Spleen (tissue), 11 donors: ENCODE results near the gene SCGB1A1. TPM values are rescaled to one million over a fixed set of nuclear protein-coding genes. Genes with fewer than 3 reads are reported as not detected.
A peak's percentile ranks its signal among the peaks of the same experiment; 100 is the strongest.

Experiments used
- DNase-seq: peaks from one replicate; pipeline ENCODE4 v3.0.0-alpha.2; 2020
- H3K27ac ChIP-seq, 8 donors: fragments of 200-600 bp; sonication (generic) in 7 of 8; 1 replicate in 4 of 8; 2 replicates in 4 of 8; pipeline versions ENCODE4 v1.5.0 to v1.8.0; 2016 to 2021; ENCODE audit warnings: inconsistent platforms in 4 of 8, mild to moderate bottlenecking in 4 of 8, moderate library complexity in 1 of 8
- H3K27me3 ChIP-seq, 7 donors: fragments of 200-600 bp; sonication (generic) in 6 of 7; replicated peaks in 1 of 7; 1 replicate in 4 of 7; 2 replicates in 3 of 7; pipeline versions ENCODE4 v1.5.0 to v1.8.0; 2016 to 2021; ENCODE audit warnings: inconsistent platforms in 3 of 7, mild to moderate bottlenecking in 1 of 7
- H3K36me3 ChIP-seq, 6 donors: fragments of 200-600 bp; sonication (generic) in 5 of 6; 1 replicate in 4 of 6; 2 replicates in 2 of 6; pipeline versions ENCODE4 v1.5.0 to v1.8.0; 2016 to 2021; ENCODE audit warnings: inconsistent platforms in 2 of 6
- H3K4me1 ChIP-seq, 6 donors: fragments of 200-600 bp; sonication (generic) in 5 of 6; 1 replicate in 3 of 6; 2 replicates in 3 of 6; pipeline versions ENCODE4 v1.5.0 to v1.8.0; 2016 to 2021; ENCODE audit warnings: inconsistent platforms in 3 of 6
- H3K4me3 ChIP-seq, 8 donors: fragments of 200-600 bp; sonication (generic) in 7 of 8; 1 replicate in 4 of 8; 2 replicates in 4 of 8; pipeline versions ENCODE4 v1.5.0 to v1.8.0; 2016 to 2021; ENCODE audit warnings: inconsistent platforms in 4 of 8, mild to moderate bottlenecking in 4 of 8, moderate library complexity in 2 of 8
- H3K9me3 ChIP-seq, 8 donors: fragments of 200-600 bp; sonication (generic) in 7 of 8; 1 replicate in 4 of 8; 2 replicates in 4 of 8; pipeline versions ENCODE4 v1.5.0 to v1.8.0; 2016 to 2021; ENCODE audit warnings: inconsistent platforms in 4 of 8
- CTCF ChIP-seq, 11 experiments: fragments of 200-600 bp in 7 of 11; fragments of 450-650 bp in 4 of 11; sonication (generic) in 4 of 11; IDR thresholded peaks in 8 of 11; conservative IDR thresholded peaks in 3 of 11; 1 replicate in 7 of 11; 2 replicates in 4 of 11; pipeline versions ENCODE4 v1.4.0 to v1.8.0; 2016 to 2021; ENCODE audit warnings: antibody characterized with exemption in 11 of 11, inconsistent platforms in 4 of 11, mild to moderate bottlenecking in 1 of 11
- POLR2A ChIP-seq, 3 donors: fragments of 450-650 bp; IDR thresholded peaks; one replicate each; pipeline ENCODE4 v1.5.1; 2017; ENCODE audit warnings: antibody characterized with exemption in 3 of 3, mild to moderate bottlenecking in 1 of 3
- POLR2AphosphoS5 ChIP-seq, 3 donors: sonication (generic); formaldehyde crosslinking; IDR thresholded peaks; one replicate each; pipeline ENCODE4 v1.5.1; 2017; ENCODE audit warnings: antibody characterized with exemption in 3 of 3
- WGBS, 5 donors: extraction: QIAGEN DNeasy Blood & Tissue Kit in 3 of 5; methylation state at CpG; one replicate each; pipeline versions ENCODE4 v1.1.5 to v1.1.7; 2013 to 2018; 5-methylcytosine and 5-hydroxymethylcytosine counted together
- intact Hi-C: fragments of 100-400 bp; cut with DNase I; formaldehyde crosslinking; loops from one replicate; pipeline ENCODE4 v1.15.0; 2023; ENCODE audit warnings: low total_unique reads
- polyA plus RNA-seq, 3 donors: library from polyadenylated mRNA; stranded (reverse); fragments of 200-250 nt; gene quantifications; one replicate each; pipeline ENCODE4 v1.2.1, GENCODE V29; 2013
- total RNA-seq, 7 donors: library from RNA; depleted of rRNA in 3 of 7; stranded (reverse); fragments of >200 nt in 3 of 7; fragmentation: NEBNext Ultra II Directional in 4 of 7; extraction: Animal tissue kit (Norgen Biotek cat#: 25700) in 4 of 7; gene quantifications; one replicate each; pipeline versions ENCODE4 v1.1.0 to v1.2.1, GENCODE V29; 2016 to 2021
- donor health status: healthy with polysubstance abuse.
- donor health status: DM: no; HTN: no; CAD: no; lungs with moderate emphysema.
- donor health status: DM: no; HTN: no; CAD: no.
- donor health status: Bipolar disorder and iron deficiency.
- donor health status: healthy.
- donor health status: DM: no; HTN: no; CAD: no.
- donor health status: DM: yes; HTN: yes; CAD: no.

Gene SCGB1A1
- total and polyA plus RNA-seq, 10 donors, result 0.35 TPM; not detected in 9

- Histone ChIP-seq H3K27me3 (peaks cover 0 to 9% (median 0%) of the 10 kb centered on the region in 7 donors), H3K27ac (peak overlapping the region in 4 of 8 donors; percentile 34 to 57 (median 48)), H3K4me3 (no peak overlapping the region), H3K9me3 (no peaks in the 10 kb centered on the region), H3K4me1 (peaks cover 0 to 15% (median 3%) of the 10 kb centered on the region in 6 donors), H3K36me3 (no peaks in the 10 kb centered on the region)
- DNase-seq, result no peak
- intact Hi-C loops, result no loop called here
- whole genome bisulfite sequencing, 5 donors, result 43 to 65% (median 55%) methylated on average over 5 of the region's 5 CpGs
- TF ChIP-seq POLR2A (IDR thresholded peaks at IDR 0.05) (no peak), CTCF (IDR thresholded peaks at IDR 0.05 in 8 of 11, conservative IDR thresholded peaks at IDR 0.05 in 3 of 11) (no peak), POLR2AphosphoS5 (IDR thresholded peaks at IDR 0.05) (no peak)
These were observed 589 bp downstream of the SCGB1A1 start for GRCh38 chr11:62419314-62419929.

- DNase-seq, result no peak
- TF ChIP-seq CTCF (IDR thresholded peaks at IDR 0.05 in 8 of 11, conservative IDR thresholded peaks at IDR 0.05 in 3 of 11) (no peak), POLR2A (IDR thresholded peaks at IDR 0.05) (no peak), POLR2AphosphoS5 (IDR thresholded peaks at IDR 0.05) (no peak)
- Histone ChIP-seq H3K27ac (peak overlapping the region in 4 of 8 donors; percentile 34 to 57 (median 48)), H3K4me3 (no peak overlapping the region), H3K9me3 (no peaks in the 10 kb centered on the region), H3K4me1 (peaks cover 0 to 20% (median 8%) of the 10 kb centered on the region in 6 donors), H3K27me3 (peaks cover 0 to 9% (median 0%) of the 10 kb centered on the region in 7 donors), H3K36me3 (no peaks in the 10 kb centered on the region)
- 50 to 79% (median 76%) methylated on average over 1 of the region's 1 CpG for WGBS, 5 donors
- intact Hi-C loops, result loop anchor here (5.0 to 10.0 kb wide), 3 partner anchors 122 to 275 kb away; no protein-coding TSS in a partner anchor
These were observed 1.1 kb downstream of the SCGB1A1 start for GRCh38 chr11:62419943-62420342.

GRCh38 chr11:62420882-62421281, 2.0 kb downstream of the SCGB1A1 start:
- WGBS, 5 donors, result 93 to 98% (median 96%) methylated on average over 3 of the region's 3 CpGs
- H3K36me3 ChIP-seq, result no peaks in the 10 kb centered on the region
- intact Hi-C loops, result loop anchor here (5.0 to 10.0 kb wide), 3 partner anchors 121 to 274 kb away; no protein-coding TSS in a partner anchor
- H3K4me1 ChIP-seq, result peaks cover 0 to 23% (median 9%) of the 10 kb centered on the region in 6 donors
- peak overlapping the region in 2 of 8 donors; percentile 44 to 52 for H3K27ac ChIP-seq
- H3K9me3 ChIP-seq, result no peaks in the 10 kb centered on the region
- H3K4me3 ChIP-seq, result no peak overlapping the region
- H3K27me3 ChIP-seq, result peaks cover 0 to 9% (median 0%) of the 10 kb centered on the region in 7 donors
- DNase-seq, result no peak
- no peak for TF ChIP-seq CTCF (IDR thresholded peaks at IDR 0.05 in 8 of 11, conservative IDR thresholded peaks at IDR 0.05 in 3 of 11)
- no peak for TF ChIP-seq POLR2AphosphoS5 (IDR thresholded peaks at IDR 0.05)
- no peak for TF ChIP-seq POLR2A (IDR thresholded peaks at IDR 0.05)

- peaks cover 0 to 32% (median 12%) of the 10 kb centered on the region in 6 donors for H3K4me1 ChIP-seq
- H3K36me3 ChIP-seq, result no peaks in the 10 kb centered on the region
- 79 to 92% (median 91%) methylated on average over 7 of the region's 7 CpGs for WGBS, 5 donors
- no peaks in the 10 kb centered on the region for H3K9me3 ChIP-seq
- DNase-seq, result no peak
- H3K27ac ChIP-seq, result no peak overlapping the region
- intact Hi-C loops, result loop anchor here (5.0 to 10.0 kb wide), 3 partner anchors 120 to 273 kb away; no protein-coding TSS in a partner anchor
- H3K27me3 ChIP-seq, result peaks cover 0 to 9% (median 0%) of the 10 kb centered on the region in 7 donors
- no peak overlapping the region for H3K4me3 ChIP-seq
- TF ChIP-seq POLR2A (IDR thresholded peaks at IDR 0.05) (no peak), CTCF (IDR thresholded peaks at IDR 0.05 in 8 of 11, conservative IDR thresholded peaks at IDR 0.05 in 3 of 11) (no peak), POLR2AphosphoS5 (IDR thresholded peaks at IDR 0.05) (no peak)
These were observed 3.2 kb downstream of the SCGB1A1 start for GRCh38 chr11:62421996-62422395.
